GM10266 (cell line): ENCODE data around the gene WDR86.

Experiments used
- DNase-seq: peaks from one replicate; pipeline ENCODE4 v3.0.0; 2012; ENCODE audit errors: extremely low spot score
- TF ChIP-seq, protein P1 (sequence below): IDR thresholded peaks from 2 replicates; pipeline ENCODE4 v1.5.1; 2012; ENCODE audit warnings: mild to moderate bottlenecking, low read depth; ENCODE audit not compliant: control insufficient read depth, insufficient read depth; ENCODE audit errors: missing control alignments

Gene WDR86

DNA sequence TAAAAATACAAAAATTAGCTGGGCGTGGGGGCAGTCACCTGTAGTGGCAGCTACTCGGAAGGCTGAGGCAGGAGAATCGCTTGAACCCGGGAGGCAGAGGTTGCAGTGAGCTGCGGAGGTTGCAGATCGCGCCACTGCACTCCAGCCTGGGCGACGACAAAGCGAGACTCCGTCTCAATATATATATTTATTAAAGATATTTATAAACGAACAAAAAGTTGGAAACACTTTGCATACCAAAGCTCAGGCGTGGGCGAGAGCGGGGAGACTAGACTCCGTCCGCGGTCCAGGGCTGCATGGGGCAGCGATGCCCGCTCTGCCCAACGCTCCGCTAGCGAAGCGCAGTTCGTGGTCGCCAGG is 38.0 kb upstream of the WDR86 start:
- TF ChIP-seq, protein P1, sequence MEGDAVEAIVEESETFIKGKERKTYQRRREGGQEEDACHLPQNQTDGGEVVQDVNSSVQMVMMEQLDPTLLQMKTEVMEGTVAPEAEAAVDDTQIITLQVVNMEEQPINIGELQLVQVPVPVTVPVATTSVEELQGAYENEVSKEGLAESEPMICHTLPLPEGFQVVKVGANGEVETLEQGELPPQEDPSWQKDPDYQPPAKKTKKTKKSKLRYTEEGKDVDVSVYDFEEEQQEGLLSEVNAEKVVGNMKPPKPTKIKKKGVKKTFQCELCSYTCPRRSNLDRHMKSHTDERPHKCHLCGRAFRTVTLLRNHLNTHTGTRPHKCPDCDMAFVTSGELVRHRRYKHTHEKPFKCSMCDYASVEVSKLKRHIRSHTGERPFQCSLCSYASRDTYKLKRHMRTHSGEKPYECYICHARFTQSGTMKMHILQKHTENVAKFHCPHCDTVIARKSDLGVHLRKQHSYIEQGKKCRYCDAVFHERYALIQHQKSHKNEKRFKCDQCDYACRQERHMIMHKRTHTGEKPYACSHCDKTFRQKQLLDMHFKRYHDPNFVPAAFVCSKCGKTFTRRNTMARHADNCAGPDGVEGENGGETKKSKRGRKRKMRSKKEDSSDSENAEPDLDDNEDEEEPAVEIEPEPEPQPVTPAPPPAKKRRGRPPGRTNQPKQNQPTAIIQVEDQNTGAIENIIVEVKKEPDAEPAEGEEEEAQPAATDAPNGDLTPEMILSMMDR, result no peak
- no peak for DNase-seq

DNA sequence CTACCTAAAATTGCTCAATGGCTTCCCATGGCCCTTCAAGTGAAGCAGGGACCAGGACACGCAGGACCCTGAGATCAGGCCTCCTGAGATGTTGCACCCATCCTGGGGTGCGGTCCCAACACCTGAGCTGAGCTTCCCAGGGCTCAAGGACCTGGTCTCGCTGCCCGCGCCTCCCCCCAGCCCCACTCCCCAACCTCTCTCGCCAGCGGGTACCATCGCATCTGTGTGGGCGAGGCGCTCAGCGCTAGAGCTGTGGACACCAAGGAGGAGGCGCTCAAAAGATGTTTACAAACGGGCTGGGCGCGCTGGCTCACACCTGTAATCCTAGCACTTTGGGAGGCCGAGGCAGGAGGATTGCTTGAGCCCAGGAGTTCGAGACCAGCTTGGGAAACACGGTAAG is 37.5 kb upstream of the WDR86 start:
- TF ChIP-seq, protein P1, result no peak
- DNase-seq, result no peak

DNA sequence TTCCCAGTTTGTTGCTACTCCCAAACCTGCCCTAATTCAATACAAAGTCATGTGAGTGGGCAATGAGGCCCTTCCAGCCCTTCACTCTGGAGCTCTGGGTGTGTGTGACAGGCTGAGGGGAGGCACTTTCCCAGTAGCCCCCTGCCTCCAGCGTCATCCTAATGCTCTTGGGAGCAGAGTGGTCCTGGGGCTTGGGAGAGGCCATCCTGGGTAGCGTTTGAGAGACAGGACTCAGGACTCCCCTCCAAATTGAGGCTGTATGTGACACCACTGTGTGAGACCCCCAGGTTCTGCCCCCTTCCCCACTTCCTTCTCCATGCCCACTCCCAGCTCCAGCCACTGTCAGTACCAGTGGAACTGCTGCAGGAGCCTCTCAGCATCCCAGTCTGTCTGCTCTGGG is 36.6 kb upstream of the WDR86 start:
- DNase-seq, result no peak
- TF ChIP-seq, protein P1, result no peak

DNA sequence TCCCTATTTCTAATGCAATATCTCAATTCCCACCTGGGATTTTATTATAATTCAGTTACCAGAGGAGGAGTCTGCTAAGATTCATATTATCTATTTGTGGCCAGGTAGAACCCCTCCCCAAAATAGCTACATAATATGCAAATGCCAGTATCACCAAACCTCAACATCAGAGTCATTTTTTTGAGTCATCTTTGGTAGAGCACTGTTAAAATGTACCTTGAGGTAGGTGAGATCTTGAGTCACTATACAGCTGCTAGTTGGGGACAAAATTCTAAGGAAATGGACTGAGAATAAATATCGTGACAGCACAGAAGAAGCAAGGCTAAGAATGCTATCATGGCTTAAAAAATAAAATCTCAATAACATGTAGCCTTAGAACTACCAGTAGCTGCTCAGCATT is 34.8 kb upstream of the WDR86 start:
- DNase-seq, result no peak
- TF ChIP-seq, protein P1, result no peak

DNA sequence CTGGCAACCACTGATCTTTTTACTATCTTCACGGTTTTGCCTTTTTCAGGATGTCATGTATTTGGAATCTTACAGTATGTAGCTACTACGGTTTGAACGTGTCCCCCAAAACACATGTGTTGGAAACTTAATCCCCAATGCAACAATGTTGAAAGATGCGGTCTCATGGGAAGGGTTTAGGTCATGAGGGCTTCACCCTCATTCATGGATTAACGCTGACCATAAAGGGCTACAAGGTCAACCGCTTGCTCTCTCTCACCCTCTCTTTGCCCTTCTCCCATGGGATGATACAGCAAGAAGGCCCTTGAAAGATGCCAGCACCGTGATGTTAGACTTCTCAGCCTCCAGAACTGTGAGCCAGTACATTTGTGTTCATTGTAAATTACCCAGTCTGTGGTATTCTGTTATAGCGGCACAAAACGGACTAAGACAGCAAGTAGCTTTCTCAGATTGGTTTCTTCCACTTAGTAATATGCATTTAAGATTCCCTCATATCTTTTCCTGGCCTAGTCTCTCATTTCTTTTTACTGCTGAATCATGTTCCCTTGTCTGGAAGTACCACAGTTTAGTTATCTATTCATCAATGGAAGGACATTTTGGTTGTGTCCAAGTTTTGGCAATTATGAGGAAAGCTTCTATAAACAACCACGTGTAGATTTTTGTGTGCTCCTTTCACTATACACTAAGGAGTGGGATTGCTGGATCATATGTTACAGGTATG is 33.1 kb upstream of the WDR86 start:
- TF ChIP-seq, protein P1, result no peak
- no peak for DNase-seq

DNA sequence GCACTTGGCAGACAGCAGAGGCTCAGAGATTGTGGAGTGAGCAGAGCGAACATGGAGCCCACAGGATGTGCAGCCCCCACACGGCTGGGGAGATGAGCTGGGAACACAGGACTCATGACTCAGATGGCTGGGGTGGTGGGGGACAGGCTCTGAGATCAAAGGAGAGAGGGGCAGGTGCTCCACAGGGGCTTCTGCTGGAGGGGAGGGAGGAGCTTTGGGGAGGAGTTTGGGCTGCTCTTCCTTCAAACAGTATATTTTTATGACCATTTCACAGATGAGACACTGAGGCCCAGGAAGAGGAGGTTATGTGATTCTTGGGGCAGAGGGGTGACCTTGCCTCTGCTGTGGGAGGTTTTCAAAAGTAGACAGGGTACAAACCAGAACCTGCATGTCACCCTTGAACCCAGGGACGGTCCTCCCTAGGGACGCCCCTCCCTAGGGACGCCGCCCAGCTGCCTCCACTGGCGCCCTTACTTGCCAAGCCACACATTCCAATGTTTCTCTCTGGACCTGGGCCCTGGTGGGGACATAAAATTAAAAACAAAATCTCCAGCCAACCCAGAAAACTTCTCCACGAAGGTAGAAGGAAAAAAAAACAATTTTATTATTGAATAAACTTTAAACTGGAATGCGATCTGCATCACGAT is 31.1 kb upstream of the WDR86 start:
- DNase-seq, result no peak
- TF ChIP-seq, protein P1, result no peak
